ENCODE data around the gene CEP20. TPM values are rescaled to one million over a fixed set of nuclear protein-coding genes. Genes with fewer than 3 reads are reported as not detected.

Gene CEP20
- total RNA-seq, 1 donor, result 48.9 TPM

DNA sequence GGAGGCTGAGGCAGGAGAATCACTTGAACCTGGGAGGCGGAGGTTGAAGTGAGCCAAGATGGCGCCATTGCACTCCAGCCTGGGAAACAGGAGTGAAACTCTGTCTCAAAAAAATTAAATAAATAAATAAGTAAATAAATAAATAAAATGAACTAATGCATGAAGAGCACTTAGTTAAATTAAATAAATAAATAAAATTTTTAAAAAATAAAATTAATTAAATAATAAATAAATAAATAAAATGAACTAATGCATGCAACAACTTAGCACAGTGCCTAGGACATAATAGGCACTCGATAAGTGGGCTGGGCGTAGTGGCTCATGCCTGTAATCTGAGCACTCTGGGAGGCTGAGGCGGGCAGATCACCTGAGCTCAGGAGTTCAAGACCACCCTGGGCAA, 15.6 kb upstream of the CEP20 start:
- no peaks in the 10 kb centered on the region for H4K20me1 ChIP-seq (ENCODE audit: insufficient read depth, low read length)
- no peaks in the 10 kb centered on the region for H3K27me3 ChIP-seq (ENCODE audit: insufficient read depth, low read length)
- H3K4me3 ChIP-seq (ENCODE audit: insufficient read depth, low read length), result no peak overlapping the region
- TF ChIP-seq, protein P1, sequence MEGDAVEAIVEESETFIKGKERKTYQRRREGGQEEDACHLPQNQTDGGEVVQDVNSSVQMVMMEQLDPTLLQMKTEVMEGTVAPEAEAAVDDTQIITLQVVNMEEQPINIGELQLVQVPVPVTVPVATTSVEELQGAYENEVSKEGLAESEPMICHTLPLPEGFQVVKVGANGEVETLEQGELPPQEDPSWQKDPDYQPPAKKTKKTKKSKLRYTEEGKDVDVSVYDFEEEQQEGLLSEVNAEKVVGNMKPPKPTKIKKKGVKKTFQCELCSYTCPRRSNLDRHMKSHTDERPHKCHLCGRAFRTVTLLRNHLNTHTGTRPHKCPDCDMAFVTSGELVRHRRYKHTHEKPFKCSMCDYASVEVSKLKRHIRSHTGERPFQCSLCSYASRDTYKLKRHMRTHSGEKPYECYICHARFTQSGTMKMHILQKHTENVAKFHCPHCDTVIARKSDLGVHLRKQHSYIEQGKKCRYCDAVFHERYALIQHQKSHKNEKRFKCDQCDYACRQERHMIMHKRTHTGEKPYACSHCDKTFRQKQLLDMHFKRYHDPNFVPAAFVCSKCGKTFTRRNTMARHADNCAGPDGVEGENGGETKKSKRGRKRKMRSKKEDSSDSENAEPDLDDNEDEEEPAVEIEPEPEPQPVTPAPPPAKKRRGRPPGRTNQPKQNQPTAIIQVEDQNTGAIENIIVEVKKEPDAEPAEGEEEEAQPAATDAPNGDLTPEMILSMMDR (IDR thresholded peaks at IDR 0.05; ENCODE audit: extremely low read depth, low read depth, low read length), result no peak
- H3K9me3 ChIP-seq (ENCODE audit: low read depth, low read length), result no peaks in the 10 kb centered on the region
- H3K4me1 ChIP-seq (ENCODE audit: insufficient read depth, low read length), result peaks cover 8% of the 10 kb centered on the region
- H3K4me2 ChIP-seq (ENCODE audit: insufficient read depth, low read length), result no peak overlapping the region
- no peak overlapping the region for H2AFZ ChIP-seq (ENCODE audit: low read length)
- no peak for DNase-seq (ENCODE audit: insufficient read length, low spot score, missing footprints)
- H3K27ac ChIP-seq (ENCODE audit: low read depth, low read length), result no peak overlapping the region
- H3K36me3 ChIP-seq (ENCODE audit: insufficient read depth, low read length), result no peaks in the 10 kb centered on the region
- H3K79me2 ChIP-seq (ENCODE audit: insufficient read depth, low read length), result no peaks in the 10 kb centered on the region

DNA sequence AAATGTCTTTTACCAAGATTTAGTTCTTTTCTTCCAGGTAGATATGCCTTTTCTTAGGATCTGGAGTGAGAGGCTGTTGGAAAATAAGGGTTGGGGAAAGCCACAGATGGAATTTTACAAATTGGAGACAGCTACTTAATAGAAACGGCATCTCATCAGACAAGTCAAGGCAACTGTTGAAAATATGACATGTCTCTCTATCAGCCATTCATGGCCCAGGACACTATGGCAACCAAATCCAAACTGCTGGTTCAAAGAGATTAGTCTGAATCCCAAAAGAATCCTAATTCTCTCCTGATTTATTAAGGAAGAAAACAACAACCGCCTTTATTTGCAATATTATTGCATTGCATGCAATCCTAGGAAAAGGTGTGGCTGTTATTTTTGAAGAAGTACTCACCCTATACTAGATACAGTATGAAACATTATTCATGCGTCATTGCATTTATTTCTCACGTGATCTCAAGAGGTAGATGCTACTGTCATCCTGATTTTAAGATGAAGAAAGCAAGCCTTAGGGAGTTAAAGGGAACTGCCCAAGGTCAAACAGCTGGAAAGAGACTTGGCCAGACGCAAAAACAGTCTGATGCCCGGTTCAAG, 12.6 kb upstream of the CEP20 start:
- H3K9me3 ChIP-seq (ENCODE audit: low read depth, low read length), result no peaks in the 10 kb centered on the region
- H3K27me3 ChIP-seq (ENCODE audit: insufficient read depth, low read length), result no peaks in the 10 kb centered on the region
- DNase-seq (ENCODE audit: insufficient read length, low spot score, missing footprints), result peak; percentile 43
- no peaks in the 10 kb centered on the region for H3K36me3 ChIP-seq (ENCODE audit: insufficient read depth, low read length)
- H3K4me3 ChIP-seq (ENCODE audit: insufficient read depth, low read length), result no peak overlapping the region
- H3K4me1 ChIP-seq (ENCODE audit: insufficient read depth, low read length), result peaks cover 16% of the 10 kb centered on the region
- no peaks in the 10 kb centered on the region for H4K20me1 ChIP-seq (ENCODE audit: insufficient read depth, low read length)
- no peak overlapping the region for H3K27ac ChIP-seq (ENCODE audit: low read depth, low read length)
- H2AFZ ChIP-seq (ENCODE audit: low read length), result no peak overlapping the region
- TF ChIP-seq, protein P1 (IDR thresholded peaks at IDR 0.05; ENCODE audit: extremely low read depth, low read depth, low read length), result no peak
- H3K4me2 ChIP-seq (ENCODE audit: insufficient read depth, low read length), result no peak overlapping the region
- no peaks in the 10 kb centered on the region for H3K79me2 ChIP-seq (ENCODE audit: insufficient read depth, low read length)

DNA sequence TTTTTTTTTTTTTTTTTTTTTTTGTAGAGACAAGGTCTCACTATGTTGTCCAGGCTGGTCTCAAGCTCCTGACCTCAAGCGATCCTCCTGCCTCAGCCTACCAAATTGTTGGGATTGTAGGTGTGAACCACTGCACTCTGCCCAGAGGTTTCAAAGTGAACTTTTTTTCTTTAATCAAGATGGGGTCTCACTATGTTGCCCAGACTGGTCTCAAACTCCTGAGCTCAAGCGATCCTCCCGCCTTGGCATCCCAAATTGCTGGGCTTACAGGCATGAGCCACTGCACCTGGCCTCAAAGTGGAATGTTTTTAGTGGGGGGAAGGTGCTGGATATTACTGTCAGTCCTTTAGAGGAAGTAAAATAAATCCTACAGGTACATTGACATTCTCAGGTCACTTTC, 12.0 kb upstream of the CEP20 start:
- H3K4me1 ChIP-seq (ENCODE audit: insufficient read depth, low read length), result peaks cover 16% of the 10 kb centered on the region
- H3K27me3 ChIP-seq (ENCODE audit: insufficient read depth, low read length), result no peaks in the 10 kb centered on the region
- no peaks in the 10 kb centered on the region for H3K9me3 ChIP-seq (ENCODE audit: low read depth, low read length)
- DNase-seq (ENCODE audit: insufficient read length, low spot score, missing footprints), result no peak
- no peaks in the 10 kb centered on the region for H3K79me2 ChIP-seq (ENCODE audit: insufficient read depth, low read length)
- TF ChIP-seq, protein P1 (IDR thresholded peaks at IDR 0.05; ENCODE audit: extremely low read depth, low read depth, low read length), result no peak
- H3K36me3 ChIP-seq (ENCODE audit: insufficient read depth, low read length), result no peaks in the 10 kb centered on the region
- H4K20me1 ChIP-seq (ENCODE audit: insufficient read depth, low read length), result no peaks in the 10 kb centered on the region
- no peak overlapping the region for H3K4me3 ChIP-seq (ENCODE audit: insufficient read depth, low read length)
- no peak overlapping the region for H2AFZ ChIP-seq (ENCODE audit: low read length)
- H3K4me2 ChIP-seq (ENCODE audit: insufficient read depth, low read length), result no peak overlapping the region
- no peak overlapping the region for H3K27ac ChIP-seq (ENCODE audit: low read depth, low read length)

DNA sequence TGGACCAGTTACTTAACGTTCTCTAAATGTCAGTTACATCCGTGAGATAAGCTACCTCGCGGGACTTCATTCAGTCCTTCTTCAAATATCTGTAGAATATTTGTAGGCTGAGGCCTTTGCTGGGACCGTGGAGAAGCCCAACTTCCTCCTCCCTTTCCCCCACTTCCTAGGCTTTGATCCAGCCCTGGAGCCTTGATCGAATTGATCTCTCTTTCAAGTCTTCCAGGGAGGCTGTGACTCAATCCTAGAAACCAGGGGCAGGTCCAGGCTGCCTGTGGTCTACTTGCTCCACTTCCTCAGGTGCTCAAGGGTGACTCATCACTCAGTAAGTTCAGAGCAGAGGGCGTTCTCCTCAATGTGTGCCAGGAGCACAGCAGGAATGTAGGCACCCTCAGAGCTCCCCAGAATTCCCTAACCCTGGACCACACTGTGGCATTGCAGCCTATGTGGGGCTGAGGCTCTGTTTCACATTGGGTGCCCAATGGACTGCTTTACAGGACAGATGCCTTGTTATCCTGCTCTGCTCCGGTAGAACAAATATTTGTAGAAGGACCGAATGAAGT, 11.2 kb upstream of the CEP20 start:
- no peak overlapping the region for H3K27ac ChIP-seq (ENCODE audit: low read depth, low read length)
- peak; percentile 49 for DNase-seq (ENCODE audit: insufficient read length, low spot score, missing footprints)
- peak overlapping the region; percentile 37 for H3K4me2 ChIP-seq (ENCODE audit: insufficient read depth, low read length)
- TF ChIP-seq, protein P1 (IDR thresholded peaks at IDR 0.05; ENCODE audit: extremely low read depth, low read depth, low read length), result no peak
- H3K27me3 ChIP-seq (ENCODE audit: insufficient read depth, low read length), result no peaks in the 10 kb centered on the region
- peak overlapping the region; percentile 39 for H2AFZ ChIP-seq (ENCODE audit: low read length)
- no peaks in the 10 kb centered on the region for H3K79me2 ChIP-seq (ENCODE audit: insufficient read depth, low read length)
- no peaks in the 10 kb centered on the region for H4K20me1 ChIP-seq (ENCODE audit: insufficient read depth, low read length)
- H3K4me1 ChIP-seq (ENCODE audit: insufficient read depth, low read length), result peaks cover 16% of the 10 kb centered on the region
- no peak overlapping the region for H3K4me3 ChIP-seq (ENCODE audit: insufficient read depth, low read length)
- no peaks in the 10 kb centered on the region for H3K9me3 ChIP-seq (ENCODE audit: low read depth, low read length)
- no peaks in the 10 kb centered on the region for H3K36me3 ChIP-seq (ENCODE audit: insufficient read depth, low read length)
